ENCODE results near the gene NRF1. TPM values are rescaled to one million over a fixed set of nuclear protein-coding genes. Genes with fewer than 3 reads are reported as not detected.

Gene NRF1
- total and polyA plus RNA-seq, 10 donors, result 6.7 to 27.9 (median 20.9) TPM

DNA sequence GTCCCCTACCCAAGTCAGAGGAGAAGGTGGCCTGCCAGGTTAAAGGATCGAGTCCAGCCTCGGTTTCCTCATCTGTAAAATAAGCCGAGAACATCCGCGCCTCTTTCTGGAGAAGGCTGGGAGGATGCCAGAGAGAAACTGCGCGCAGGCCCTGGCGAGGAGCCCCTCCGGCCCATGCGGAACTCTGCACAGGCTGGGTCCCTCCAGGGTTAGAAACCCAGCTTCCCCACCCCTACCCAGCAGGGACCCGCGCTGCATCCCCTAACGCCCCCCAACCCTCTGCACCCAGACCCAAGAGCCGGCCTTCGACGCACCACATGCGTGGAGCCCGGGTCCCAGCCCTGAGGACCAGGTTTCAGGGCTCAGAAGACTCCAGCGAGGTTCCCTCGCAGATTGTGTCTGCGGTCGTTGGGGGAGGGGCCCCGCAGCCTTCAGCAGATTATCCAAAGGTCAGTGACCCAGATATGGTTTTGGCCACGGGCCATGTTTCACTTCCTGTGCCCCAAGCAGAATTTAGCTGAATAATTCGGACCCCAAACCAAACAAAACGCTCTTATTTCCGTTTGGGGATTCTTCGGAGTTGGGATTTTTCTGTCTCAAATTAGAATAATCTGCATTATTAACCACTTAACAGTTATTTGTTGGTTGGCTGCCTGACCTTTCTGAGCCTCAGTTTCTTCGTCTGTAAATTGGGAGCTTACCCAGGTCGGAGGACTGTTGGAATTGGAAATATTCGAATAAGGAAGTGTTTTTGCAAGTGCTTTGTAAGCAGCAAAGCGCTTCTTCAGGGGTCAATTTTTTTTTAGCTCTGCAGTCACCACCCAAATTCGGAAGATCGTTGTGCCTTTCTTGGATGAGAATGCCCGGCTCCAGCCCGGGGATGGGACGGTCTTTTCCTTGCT lies 173.5 kb downstream of the NRF1 start:
- intact Hi-C loops (cut with DNase I; ENCODE audit: low total_unique reads), result no loop called here
- H3K4me3 ChIP-seq, result peak overlapping the region in 6 of 8 donors; percentile 5 to 58 (median 12)
- peak overlapping the region in 3 of 8 donors; percentile 5 to 27 (median 23) for H3K27ac ChIP-seq
- DNase-seq, result peak; percentile 81
- H3K36me3 ChIP-seq, result no peaks in the 10 kb centered on the region
- peaks cover 42 to 63% (median 60%) of the 10 kb centered on the region in 6 donors for H3K4me1 ChIP-seq
- no peaks in the 10 kb centered on the region for H3K9me3 ChIP-seq
- peaks cover 19 to 97% (median 73%) of the 10 kb centered on the region in 7 donors for H3K27me3 ChIP-seq (replicated peaks in 1 of 7)
- peak in 2 of 3 donors; percentile 24 to 49 for TF ChIP-seq POLR2AphosphoS5 (IDR thresholded peaks at IDR 0.05)
- no peak for TF ChIP-seq POLR2A (IDR thresholded peaks at IDR 0.05)
- TF ChIP-seq, protein P1, sequence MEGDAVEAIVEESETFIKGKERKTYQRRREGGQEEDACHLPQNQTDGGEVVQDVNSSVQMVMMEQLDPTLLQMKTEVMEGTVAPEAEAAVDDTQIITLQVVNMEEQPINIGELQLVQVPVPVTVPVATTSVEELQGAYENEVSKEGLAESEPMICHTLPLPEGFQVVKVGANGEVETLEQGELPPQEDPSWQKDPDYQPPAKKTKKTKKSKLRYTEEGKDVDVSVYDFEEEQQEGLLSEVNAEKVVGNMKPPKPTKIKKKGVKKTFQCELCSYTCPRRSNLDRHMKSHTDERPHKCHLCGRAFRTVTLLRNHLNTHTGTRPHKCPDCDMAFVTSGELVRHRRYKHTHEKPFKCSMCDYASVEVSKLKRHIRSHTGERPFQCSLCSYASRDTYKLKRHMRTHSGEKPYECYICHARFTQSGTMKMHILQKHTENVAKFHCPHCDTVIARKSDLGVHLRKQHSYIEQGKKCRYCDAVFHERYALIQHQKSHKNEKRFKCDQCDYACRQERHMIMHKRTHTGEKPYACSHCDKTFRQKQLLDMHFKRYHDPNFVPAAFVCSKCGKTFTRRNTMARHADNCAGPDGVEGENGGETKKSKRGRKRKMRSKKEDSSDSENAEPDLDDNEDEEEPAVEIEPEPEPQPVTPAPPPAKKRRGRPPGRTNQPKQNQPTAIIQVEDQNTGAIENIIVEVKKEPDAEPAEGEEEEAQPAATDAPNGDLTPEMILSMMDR (IDR thresholded peaks at IDR 0.05 in 8 of 11, conservative IDR thresholded peaks at IDR 0.05 in 3 of 11), result no peak
- 1 to 5% (median 4%) methylated on average over 22 to 37 of the region's 37 CpGs for WGBS, 5 donors

DNA sequence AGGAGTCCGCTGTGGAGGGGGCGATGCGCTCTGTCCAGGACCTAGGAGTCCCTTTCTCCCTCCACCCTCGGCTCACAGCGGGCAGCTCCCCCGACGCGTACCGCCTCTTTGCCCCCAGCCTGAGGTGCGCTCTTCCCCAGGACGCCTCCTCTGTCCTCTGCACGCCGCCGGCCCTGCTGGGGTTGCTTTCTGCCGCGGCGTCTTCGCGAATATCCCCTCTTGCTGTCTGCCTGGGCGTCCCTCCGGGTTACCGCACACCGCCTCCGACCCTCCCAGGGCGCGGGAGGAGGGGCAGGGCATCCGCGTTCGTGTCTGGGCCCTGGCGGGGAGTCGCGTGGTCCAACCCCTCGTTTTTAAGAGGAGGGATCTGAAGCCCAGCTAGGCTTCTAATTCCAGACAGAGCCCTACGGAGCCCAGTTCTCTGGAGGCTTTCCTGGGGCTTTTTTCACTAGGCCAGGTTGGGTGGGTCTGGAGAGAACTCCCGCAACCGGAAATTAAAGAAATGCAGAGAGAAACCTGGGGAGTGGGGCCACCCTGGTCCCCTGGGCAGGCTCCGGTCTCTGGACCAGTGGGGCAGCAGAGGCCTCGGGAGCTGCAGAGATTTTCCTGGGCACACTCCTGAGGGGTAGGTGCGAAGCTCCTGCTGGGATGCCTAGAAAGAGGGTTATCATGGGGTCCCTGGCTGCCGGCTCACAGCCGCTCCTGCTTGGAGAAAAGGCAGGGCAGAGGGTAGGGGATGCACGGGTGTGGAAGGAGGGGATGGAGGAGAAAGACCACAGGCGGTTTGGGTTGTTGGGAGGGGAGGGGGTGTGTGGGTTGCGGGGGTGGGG lies 174.4 kb downstream of the NRF1 start:
- TF ChIP-seq, protein P1 (IDR thresholded peaks at IDR 0.05 in 8 of 11, conservative IDR thresholded peaks at IDR 0.05 in 3 of 11), result no peak
- TF ChIP-seq POLR2A (IDR thresholded peaks at IDR 0.05) (no peak), POLR2AphosphoS5 (IDR thresholded peaks at IDR 0.05) (peak in 1 of 3 donors; percentile 57)
- peak overlapping the region in 6 of 8 donors; percentile 9 to 58 (median 14) for H3K4me3 ChIP-seq
- H3K36me3 ChIP-seq, result no peaks in the 10 kb centered on the region
- H3K27me3 ChIP-seq (replicated peaks in 1 of 7), result peaks cover 18 to 97% (median 64%) of the 10 kb centered on the region in 7 donors
- H3K27ac ChIP-seq, result peak overlapping the region in 3 of 8 donors; percentile 5 to 27 (median 23)
- WGBS, 5 donors, result 4 to 8% (median 4%) methylated on average over 42 to 44 of the region's 44 CpGs
- intact Hi-C loops (cut with DNase I; ENCODE audit: low total_unique reads), result no loop called here
- no peaks in the 10 kb centered on the region for H3K9me3 ChIP-seq
- DNase-seq, result peak; percentile 73
- peaks cover 33 to 55% (median 51%) of the 10 kb centered on the region in 6 donors for H3K4me1 ChIP-seq

DNA sequence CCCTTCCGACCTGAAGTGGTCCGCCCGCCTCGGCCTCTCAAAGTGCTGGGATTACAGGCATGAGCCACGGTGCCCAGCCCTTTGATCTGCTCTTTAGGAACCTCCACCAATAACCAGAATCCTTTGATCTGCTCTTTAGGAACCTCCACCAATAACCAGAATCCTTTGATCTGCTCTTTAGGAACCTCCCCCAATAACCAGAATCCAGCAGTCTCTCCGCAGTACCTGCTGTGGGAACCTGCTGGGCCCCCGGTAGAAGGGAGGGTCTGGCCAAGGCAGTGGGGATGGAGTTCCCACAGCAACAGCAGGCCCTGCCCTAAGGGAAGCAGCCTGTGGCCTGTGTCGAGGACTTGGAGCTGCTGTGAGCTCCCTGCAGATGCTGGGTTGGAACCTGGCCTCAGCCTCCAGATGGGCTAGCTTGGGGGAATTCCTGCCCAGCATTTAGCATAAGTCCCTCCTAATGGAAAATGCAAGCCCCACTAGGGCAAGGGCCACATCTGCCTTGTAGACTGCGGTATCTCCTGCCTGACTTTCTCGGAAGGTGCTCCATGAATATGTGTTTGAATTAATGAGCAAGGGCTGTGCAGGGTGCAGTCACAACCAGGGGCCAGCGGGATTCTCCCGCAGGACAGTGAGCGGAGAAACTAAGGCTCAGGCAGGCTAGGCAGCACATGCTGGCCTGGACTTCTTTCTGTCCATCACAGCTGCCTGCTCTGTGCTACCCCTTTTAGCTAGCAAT lies 175.5 kb downstream of the NRF1 start:
- WGBS, 5 donors, result 45 to 71% (median 51%) methylated on average over 10 to 13 of the region's 13 CpGs
- H3K27ac ChIP-seq, result no peak overlapping the region
- H3K4me1 ChIP-seq, result peaks cover 22 to 44% (median 40%) of the 10 kb centered on the region in 6 donors
- peak; percentile 55 for DNase-seq
- TF ChIP-seq POLR2AphosphoS5 (IDR thresholded peaks at IDR 0.05) (no peak), POLR2A (IDR thresholded peaks at IDR 0.05) (no peak)
- TF ChIP-seq, protein P1 (IDR thresholded peaks at IDR 0.05 in 8 of 11, conservative IDR thresholded peaks at IDR 0.05 in 3 of 11), result no peak
- no peak overlapping the region for H3K4me3 ChIP-seq
- peaks cover 12 to 91% (median 53%) of the 10 kb centered on the region in 7 donors for H3K27me3 ChIP-seq (replicated peaks in 1 of 7)
- no peaks in the 10 kb centered on the region for H3K36me3 ChIP-seq
- H3K9me3 ChIP-seq, result no peaks in the 10 kb centered on the region
- intact Hi-C loops (cut with DNase I; ENCODE audit: low total_unique reads), result no loop called here
